HEK293 (cell line): ENCODE data around the gene DOK1.

Source experiments
- CTCF ChIA-PET: fragments of 350-600 bp; formaldehyde crosslinking; extraction: SDS; loops from one replicate; lab custom pipeline; 2021; ENCODE audit warnings: antibody characterized with exemption; lab: Yijun Ruan, JAX
- POLR2A ChIA-PET: fragments of 300-600 bp; formaldehyde crosslinking; extraction: SDS; loops from one replicate; lab custom pipeline; 2020; ENCODE audit warnings: antibody characterized with exemption, inconsistent platforms; lab: Yijun Ruan, JAX
- H3K27ac ChIP-seq: fragments of 200-500 bp; sonication (Bioruptor generic); 2 replicates; pipeline ENCODE4 v1.5.1; 2014; ENCODE audit warnings: low read depth, low read length, control low read depth, inconsistent platforms; ENCODE audit errors: extremely low read depth
- H3K36me3 ChIP-seq, 2 experiments: fragments of 200-500 bp in 1 of 2; sonication (Bioruptor generic) in 1 of 2; 1 replicate in 1 of 2; 2 replicates in 1 of 2; pipeline ENCODE4 v1.5.1; 2014 to 2017; ENCODE audit warnings: inconsistent platforms in 2 of 2, low read length in 2 of 2; ENCODE audit not compliant: control insufficient read depth in 2 of 2, insufficient read depth in 1 of 2
- H3K4me1 ChIP-seq: fragments of 200-500 bp; sonication (Bioruptor generic); 2 replicates; pipeline ENCODE4 v1.5.1; 2014; ENCODE audit warnings: mild to moderate bottlenecking, low read length, inconsistent platforms; ENCODE audit not compliant: control insufficient read depth, insufficient read depth
- H3K4me3 ChIP-seq: 2 replicates; pipeline ENCODE4 v1.5.1; 2011; ENCODE audit warnings: low read depth, mild to moderate bottlenecking, control low read depth, low read length, moderate library complexity
- H3K9me3 ChIP-seq: fragments of 200-500 bp; sonication (Bioruptor generic); 2 replicates; pipeline ENCODE4 v1.5.1; 2014; ENCODE audit warnings: low read depth, low read length, inconsistent platforms; ENCODE audit not compliant: control insufficient read depth, insufficient read depth
- CTCF ChIP-seq: fragments of 450-650 bp; formaldehyde crosslinking; IDR thresholded peaks from 2 replicates; pipeline ENCODE4 v1.5.1; 2016; ENCODE audit warnings: missing biosample characterization, missing genetic modification characterization
- GFI1B ChIP-seq: fragments of 450-650 bp; formaldehyde crosslinking; IDR thresholded peaks from 2 replicates; pipeline ENCODE4 v1.5.1; 2016; ENCODE audit warnings: missing biosample characterization, missing genetic modification characterization
- OSR2 ChIP-seq: fragments of 450-650 bp; formaldehyde crosslinking; IDR thresholded peaks from 2 replicates; pipeline ENCODE4 v1.5.1; 2016; ENCODE audit warnings: missing biosample characterization, missing genetic modification characterization
- OVOL3 ChIP-seq: fragments of 450-650 bp; formaldehyde crosslinking; IDR thresholded peaks from 2 replicates; pipeline ENCODE4 v1.5.1; 2016; ENCODE audit warnings: missing biosample characterization, missing genetic modification characterization
- WT1 ChIP-seq: fragments of 450-650 bp; formaldehyde crosslinking; IDR thresholded peaks from 2 replicates; pipeline ENCODE4 v1.5.1; 2016; ENCODE audit warnings: missing biosample characterization, missing genetic modification characterization
- ZBTB26 ChIP-seq: fragments of 450-650 bp; formaldehyde crosslinking; optimal IDR thresholded peaks from 2 replicates; pipeline ENCODE3; 2016; ENCODE audit warnings: missing biosample characterization, mild to moderate bottlenecking, missing genetic modification characterization
- ZNF10 ChIP-seq: fragments of 450-650 bp; formaldehyde crosslinking; IDR thresholded peaks from 2 replicates; pipeline ENCODE4 v1.5.1; 2017; ENCODE audit warnings: missing biosample characterization, missing genetic modification characterization
- ZNF184 ChIP-seq: fragments of 450-650 bp; IDR thresholded peaks from 2 replicates; pipeline ENCODE4 v1.5.1; 2018; ENCODE audit warnings: missing biosample characterization, mild to moderate bottlenecking, missing genetic modification characterization
- ZNF404 ChIP-seq: fragments of 450-650 bp; formaldehyde crosslinking; IDR thresholded peaks from 2 replicates; pipeline ENCODE4 v1.5.1; 2017; ENCODE audit warnings: missing biosample characterization, missing genetic modification characterization
- ZNF423 ChIP-seq: fragments of 450-650 bp; formaldehyde crosslinking; IDR thresholded peaks from 2 replicates; pipeline ENCODE4 v1.5.1; 2016; ENCODE audit warnings: missing biosample characterization, missing genetic modification characterization
- ZNF449 ChIP-seq: fragments of 450-650 bp; formaldehyde crosslinking; IDR thresholded peaks from 2 replicates; pipeline ENCODE4 v1.5.1; 2017; ENCODE audit warnings: missing biosample characterization, mild to moderate bottlenecking, missing genetic modification characterization, moderate library complexity
- ZNF513 ChIP-seq: fragments of 450-650 bp; IDR thresholded peaks from 2 replicates; pipeline ENCODE4 v1.5.1; 2018; ENCODE audit warnings: missing biosample characterization, missing genetic modification characterization
- ZNF792 ChIP-seq: fragments of 450-650 bp; formaldehyde crosslinking; IDR thresholded peaks from 2 replicates; pipeline ENCODE4 v1.5.1; 2016; ENCODE audit warnings: missing biosample characterization, missing genetic modification characterization

Gene DOK1

GRCh38 chr2:74513605-74514367 lies 40.7 kb upstream of the DOK1 start:
- CTCF ChIA-PET: no interaction called here

GRCh38 chr2:74514368-74515270 lies 39.9 kb upstream of the DOK1 start, which contains the start of gene TLX2:
TLX2 (plus strand) TSS chr2:74514450; CDS start chr2:74514807, 357 bp downstream.
- TF ChIP-seq ZBTB26 (no peak), ZNF792 (no peak), ZNF10 (tag by site-specific recombination) (no peak), ZNF184 (tag by site-specific recombination) (no peak), ZNF404 (tag by site-specific recombination) (no peak), CTCF (tag by site-specific recombination) (no peak), ZNF513 (no peak), GFI1B (no peak)
- POLR2A ChIA-PET: interaction anchor here (0.9 to 1.0 kb wide), 2 partner anchors 11 to 15 kb away, joined by 3 to 4 read pairs; partner anchors contain the start of genes AUP1, DQX1 and HTRA2

More at GRCh38 chr2:74513605-74514367, 40.7 kb upstream of the DOK1 start:
- Histone ChIP-seq H3K4me3 (peak overlapping the region; percentile 26), H3K36me3 (no peaks in the 10 kb centered on the region)
- POLR2A ChIA-PET: no interaction called here
- TF ChIP-seq OVOL3 (tag by site-specific recombination) (no peak), ZNF449 (tag by site-specific recombination) (no peak), ZNF423 (no peak), WT1 (tag by site-specific recombination) (no peak), OSR2 (tag by site-specific recombination) (no peak)
- TF ChIP-seq, all 188 proteins: peak for 0
- H3K27ac ChIP-seq: no peak overlapping the region
- no peaks in the 10 kb centered on the region for H3K9me3 ChIP-seq
- no peaks in the 10 kb centered on the region for H3K4me1 ChIP-seq

More at GRCh38 chr2:74514368-74515270, 39.9 kb upstream of the DOK1 start, which contains the start of gene TLX2:
- Histone ChIP-seq H3K27ac (no peak within 1 kb of the TSS), H3K4me1 (no peaks in the 10 kb centered on the region), H3K4me3 (peak within 1 kb of the TSS; percentile 26), H3K9me3 (no peaks in the 10 kb centered on the region), H3K36me3 (no peaks in the 10 kb centered on the region)
- CTCF ChIA-PET: no interaction called here
